Inflammatory macrophage treated with lipopolysaccharide for 1 hour (primary cell): ENCODE results near the gene SEMA4G.

Experiments
- DNase-seq, 2 donors: peaks; one replicate each; pipeline ENCODE4 v3.0.0-alpha.2; 2020 to 2022

Gene SEMA4G

DNA sequence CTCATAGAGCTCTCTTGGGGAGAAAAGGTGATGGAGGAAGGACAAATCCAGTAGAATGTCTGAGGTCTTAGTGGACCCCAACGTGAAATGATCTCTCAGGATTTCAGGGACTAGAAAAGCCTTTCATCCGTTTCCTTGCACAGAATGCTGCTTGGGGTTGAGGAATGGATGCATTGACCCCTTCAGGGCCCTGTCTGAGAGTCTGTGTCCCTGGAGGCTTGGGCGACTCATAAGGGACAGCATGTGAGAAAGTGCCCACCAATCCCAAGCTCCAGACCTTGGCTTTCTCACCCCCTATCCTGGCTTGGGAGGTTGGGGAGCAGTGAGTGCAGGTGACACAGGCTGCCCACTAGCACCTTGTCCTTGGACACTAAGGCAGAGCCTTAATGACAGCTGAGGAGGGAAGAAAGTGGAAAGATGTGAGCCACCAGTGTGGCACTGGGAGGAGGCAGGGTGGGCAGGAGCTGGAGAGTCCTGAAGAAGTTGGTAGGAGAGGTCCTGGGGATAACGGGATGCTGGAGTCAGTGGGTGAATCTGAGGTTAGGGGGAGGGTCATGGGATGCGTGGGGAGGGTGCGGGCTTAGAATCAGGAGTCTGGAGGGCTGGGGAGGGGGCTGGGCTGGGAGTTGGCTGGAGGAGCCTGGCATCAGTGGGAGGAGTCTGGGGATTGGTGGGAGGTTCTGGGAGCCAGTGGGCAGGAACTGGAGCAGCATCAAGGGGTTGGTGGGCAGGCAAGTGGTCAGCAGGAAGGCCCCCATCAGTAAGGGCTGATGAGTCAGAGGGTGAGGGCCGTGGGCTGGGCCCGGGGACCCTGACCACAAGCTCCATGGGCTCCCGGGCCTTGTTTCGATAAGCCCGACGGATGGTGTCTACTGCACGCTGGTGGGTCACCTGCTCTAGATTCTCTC is 38.9 kb downstream of the SEMA4G start:
- DNase-seq = no peak

DNA sequence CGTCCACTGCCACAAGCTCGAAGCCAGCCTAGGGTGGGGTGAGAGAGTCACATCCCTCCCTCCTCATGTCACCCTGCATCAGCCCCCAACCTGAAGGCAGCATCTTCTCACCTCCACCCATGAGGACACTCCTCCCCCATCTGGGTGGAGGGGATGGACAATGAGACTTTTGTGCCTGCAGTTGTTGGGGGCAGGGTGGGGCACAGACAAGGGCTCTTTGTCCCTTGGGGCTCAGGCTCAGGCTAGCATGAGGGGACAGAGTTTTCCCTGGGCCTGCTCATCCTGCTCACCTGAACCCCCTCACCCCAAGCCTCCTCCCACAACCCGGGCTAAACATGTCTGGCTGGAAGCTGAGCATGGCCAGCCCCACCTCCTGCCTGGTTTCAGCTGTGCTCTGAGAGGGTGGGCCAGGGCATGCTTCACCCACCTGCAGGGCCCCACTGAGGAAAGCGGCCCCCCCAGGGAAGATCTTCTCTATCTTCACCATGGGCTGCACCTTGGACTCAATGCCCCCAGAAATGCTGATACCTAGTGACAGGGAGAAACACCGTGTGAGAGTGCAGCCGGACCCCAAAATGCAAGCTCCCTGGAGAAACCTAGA is 39.6 kb downstream of the SEMA4G start:
- DNase-seq = no peak

DNA sequence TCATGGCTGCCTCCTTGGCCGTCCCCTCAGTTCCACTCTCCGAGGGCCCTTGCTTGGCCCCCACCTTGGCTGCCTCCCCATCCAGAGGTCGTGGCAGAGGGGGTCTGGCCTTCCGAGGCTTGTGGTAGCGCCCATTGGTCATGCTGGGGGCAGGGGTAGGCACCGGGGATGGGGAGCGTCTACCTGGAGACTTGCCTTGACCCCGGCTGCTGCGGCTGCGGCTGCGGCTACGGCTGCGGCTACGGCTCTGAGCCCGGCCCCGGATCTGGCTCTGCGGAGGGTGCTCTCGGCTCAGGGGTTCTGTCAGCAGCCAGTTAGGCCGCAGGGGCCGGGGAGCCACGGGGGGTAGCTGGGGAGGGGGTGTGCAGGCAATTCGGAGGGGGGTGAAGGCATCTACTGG is 41.0 kb downstream of the SEMA4G start:
- no peak for DNase-seq

DNA sequence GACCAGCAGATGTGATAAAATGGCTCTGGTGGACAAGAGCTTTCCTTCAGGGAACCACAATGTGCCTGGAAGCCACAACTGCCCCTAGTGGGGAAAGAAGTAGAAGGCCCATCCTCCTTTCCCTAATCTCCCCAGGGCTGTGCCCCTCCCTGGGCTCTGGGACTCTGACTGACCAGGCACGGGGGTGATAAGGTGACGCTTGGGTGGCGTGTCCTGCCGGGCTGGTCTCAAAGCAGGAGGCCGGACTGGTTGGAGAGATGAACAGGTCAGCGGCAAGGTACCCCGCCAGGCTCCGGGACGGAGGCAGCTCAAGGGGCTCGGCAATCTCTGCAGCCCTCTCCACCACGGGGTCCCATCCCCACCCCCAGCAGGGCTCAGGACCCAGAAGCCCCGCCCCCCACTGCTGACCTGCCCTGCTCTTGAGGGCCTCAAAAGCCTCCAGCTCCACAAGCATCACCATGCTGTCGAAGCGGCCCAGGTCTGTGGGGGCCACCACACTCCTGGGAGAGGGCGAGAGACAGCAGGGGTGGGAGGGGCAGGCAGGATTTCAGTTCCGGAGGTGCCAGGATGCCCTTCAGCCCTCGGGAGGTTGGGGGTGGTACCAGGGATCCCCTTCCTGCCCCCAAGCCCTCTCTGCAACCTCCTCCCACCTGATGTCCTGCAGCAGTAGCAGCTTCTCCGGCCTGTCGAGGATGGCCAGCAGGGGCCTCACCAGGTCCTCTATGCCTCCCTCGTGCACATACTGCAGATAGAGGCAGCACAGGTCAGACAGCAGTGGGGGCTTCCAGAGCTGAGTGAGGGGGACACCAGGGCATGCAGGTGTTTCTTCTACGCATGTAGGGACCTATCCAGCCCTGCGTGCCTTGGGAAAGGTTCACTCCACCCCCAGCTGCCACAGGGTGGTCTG is 42.5 kb downstream of the SEMA4G start:
- DNase-seq = no peak

DNA sequence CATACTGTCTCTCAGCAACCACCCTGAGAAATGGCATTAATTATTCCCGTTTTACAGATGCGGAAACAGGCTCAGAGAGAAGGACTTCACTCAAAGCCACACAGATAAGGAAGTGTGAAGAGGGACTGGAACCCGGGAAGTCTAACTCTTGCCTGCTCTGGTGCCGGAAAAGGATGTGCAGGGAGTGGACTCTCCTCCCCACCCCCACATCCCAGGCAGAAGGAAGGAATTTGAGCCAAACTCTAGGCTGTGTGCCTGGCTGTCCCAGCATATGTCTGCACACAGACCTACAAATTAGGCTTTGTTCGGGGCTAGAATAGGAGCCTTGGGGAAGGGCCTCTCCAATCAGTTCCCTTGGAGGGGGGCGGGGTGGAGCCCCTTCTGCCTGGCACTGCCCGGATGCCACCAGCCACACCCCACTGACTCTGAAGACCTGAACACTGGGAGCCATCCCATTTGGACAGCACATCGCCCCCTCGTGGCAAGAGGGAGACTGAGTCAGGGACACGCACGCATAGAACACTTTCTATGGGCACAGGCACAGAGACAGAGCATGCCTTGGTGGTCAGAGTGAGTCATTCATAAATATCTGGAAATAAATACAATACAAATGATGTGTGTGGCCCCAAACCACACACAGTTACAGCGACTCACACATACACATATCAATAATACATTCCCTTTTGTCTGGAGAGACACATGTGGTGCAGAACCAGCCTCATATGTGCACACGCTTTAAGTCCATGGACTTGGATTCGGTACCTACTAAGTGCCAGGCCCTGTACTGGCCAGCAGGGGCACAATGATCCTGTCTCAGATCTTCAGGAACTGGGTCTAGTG is 43.4 kb downstream of the SEMA4G start:
- DNase-seq = peak; percentile 79 to 81

DNA sequence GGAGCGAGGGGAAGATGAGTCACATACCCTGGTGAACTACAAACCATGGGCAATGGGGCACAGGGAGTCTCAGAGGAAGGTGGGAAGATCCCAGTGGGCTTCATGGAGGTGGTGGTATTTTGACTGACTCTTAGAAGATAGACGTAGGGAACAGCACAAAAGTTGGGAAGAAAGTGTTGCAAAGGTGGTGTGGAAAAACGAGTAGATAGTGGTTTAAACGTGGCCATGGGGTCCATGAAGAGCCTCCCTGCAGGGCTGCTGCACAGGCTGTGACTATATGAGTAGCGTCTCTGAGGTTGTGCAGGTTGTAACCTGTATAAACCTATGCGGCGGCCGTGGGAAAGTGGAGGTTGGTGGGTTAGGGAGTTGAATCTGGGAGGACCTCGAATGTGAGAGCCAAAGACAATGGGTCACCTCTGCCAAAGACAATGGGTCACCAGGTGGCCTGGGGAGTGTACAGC is 44.1 kb downstream of the SEMA4G start:
- no peak for DNase-seq

DNA sequence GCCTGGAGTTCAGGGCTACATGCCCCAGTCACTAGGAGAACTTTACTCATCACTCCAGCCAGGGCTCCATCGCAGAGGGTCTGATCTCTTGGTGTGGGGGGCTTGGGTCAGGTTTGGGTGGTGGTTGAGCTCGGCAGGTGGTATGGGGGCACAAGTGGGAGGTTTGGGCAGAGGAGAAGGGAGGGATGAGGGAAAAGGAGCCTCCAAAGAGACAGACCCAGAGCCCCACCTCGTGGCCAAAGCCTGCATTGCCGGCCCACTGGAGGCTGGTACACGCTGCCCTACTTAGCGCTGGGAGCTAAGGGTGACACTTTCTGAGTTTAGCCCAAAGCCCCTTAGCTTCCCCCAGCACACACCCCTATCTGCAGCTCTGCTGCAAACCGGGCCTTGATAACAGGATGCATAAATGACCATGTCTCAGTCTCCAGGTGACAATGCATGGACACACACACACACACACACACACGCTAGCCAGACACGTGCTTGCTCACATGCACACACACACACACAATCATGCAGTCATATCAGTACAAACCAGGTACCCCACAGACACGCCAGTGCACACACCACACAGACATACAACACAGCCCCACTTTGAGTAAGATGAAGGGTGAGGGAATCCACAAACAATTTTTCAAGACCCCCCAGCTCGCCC is 45.1 kb downstream of the SEMA4G start:
- DNase-seq = peak in 1 of 2 donors; percentile 94

DNA sequence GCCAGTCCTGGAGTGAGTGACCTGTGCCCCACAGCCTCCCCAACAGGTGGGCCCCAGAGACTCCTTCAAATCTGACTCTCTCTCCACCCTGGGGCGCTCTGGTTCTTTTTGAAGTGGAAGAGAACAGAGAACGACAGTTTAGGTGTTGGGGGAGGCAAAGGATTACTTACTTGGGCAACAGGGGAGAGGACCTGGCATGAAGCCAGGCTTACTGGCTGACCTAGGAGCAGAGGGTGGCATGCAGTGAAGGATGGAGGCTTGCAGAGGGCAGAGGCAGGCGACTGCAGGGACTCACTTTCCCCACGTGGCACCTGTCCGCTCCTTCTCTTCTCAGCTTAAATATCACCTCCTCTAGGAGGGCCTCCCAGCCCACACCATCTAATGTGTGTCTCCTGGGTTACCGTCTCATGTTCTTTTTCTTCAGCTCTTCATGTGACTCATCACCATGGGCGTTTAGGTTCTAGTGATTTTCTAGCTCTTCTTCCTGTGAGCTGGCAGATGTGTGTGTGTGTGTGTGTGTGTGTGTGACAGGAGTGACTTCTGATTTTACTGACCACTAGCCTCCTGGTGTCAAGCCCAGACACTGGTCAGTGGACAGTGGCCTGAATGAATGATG is 45.8 kb downstream of the SEMA4G start:
- DNase-seq = no peak

DNA sequence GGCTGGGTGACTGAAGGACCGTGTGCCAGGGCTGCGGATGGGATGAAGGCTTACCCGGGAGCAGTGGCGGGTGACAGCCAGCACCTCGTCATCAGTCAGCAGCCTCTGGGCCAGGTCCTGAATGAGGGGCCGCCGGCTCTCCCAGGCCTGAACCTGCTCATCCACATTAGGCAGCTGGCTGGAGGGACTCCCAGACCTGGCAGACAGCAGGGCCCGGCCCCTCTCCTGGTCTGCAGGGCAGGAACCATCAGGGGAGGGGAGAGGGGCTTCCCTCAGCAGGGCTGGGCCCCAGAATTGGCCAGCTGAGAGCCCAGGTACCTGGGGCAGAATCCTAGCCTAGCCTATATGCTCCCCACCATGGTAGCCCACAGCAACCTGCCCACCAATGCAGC is 46.3 kb downstream of the SEMA4G start:
- no peak for DNase-seq

DNA sequence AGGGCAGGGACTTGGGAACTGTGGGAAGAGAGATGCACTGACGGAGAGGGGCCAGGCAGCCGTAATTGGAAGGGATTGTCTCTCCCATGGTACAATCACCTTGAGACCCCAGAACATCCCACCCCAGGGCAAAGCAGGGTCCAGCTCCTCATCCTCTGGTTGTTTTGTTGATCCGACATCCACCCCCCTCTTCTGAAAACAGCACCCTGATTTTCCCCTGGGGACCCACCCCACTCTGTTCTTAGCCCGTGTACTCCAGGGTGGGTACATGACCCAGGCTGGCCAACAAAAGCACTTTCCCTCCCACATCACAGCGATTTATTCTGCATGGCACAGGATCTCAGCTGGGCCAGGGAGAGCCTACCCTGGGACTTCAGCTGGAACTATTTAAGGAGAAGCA is 47.5 kb downstream of the SEMA4G start:
- DNase-seq = no peak

DNA sequence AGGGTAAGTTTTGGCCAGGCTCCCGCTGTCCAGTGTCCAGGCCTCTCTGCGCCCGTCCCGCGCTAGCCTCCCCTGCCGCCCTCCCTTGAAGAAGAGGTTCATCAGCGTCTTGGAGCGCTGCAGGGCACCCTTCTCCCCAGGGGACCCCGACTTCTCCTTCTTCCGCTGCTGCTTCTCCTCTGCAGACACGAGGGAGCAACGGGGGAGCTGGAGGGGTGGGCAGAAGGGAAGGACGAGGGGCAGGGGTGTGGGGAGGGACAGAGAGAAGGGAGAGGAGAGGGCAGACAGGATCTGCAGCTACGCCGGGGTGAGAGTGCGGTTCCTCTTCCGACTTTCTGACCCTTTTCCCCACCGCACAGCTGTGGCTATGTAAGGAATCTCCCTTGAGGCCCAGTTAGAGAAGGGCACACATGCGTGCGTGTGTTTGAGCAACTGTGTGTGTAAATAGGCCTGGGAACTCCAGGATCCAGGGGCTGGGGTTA is 48.9 kb downstream of the SEMA4G start:
- peak; percentile 54 to 62 for DNase-seq

DNA sequence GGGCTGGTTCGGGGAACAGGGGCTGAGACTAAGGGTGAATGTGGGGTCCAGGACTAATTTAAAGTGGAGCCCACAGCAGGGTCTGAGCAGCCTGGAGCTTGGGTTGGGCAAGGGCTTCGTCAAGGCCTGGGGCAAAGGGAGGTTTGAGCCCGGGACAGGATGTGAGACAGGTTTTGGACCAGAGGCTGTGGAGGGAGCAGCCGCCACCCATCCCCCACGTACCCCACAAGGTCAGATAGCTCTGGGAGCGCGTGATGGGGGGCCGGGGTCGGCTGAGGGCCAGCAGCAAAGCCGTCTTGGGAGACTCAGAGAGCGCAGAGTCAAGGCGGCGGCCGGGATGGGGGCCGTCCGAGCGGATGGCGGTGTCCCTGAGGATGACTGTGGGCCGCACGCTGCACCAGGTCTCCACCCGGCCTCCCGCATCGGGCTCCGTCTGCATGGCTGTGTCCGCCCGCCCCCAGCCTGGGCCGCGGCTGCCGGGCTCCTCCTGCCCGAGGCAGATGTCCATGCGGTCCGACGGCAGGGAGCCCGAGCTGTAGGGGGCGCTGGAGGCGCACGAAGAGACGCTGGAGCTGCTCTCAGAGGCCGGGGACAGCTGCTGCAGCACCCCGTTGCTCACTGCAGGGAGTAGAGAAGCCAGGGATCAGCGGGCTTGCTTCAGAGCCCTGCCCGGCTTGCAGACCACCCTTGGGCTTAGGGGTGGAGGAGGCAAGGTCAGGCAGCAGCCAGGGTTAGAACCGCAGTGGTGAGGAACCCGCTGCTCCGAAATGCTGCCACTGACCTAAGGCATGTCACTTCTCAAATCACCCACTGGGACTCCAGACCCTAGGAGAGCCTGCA is 49.5 kb downstream of the SEMA4G start:
- peak; percentile 68 to 92 for DNase-seq
